GM12874 (cell line): ENCODE measurements around the gene NUDT16.

Experiments
- TF ChIP-seq, protein P1 (sequence below): IDR thresholded peaks from 2 replicates; pipeline ENCODE4 v1.5.1; 2011; ENCODE audit warnings: low read depth, mild to moderate bottlenecking, control low read depth, low read length, moderate library complexity; ENCODE audit not compliant: insufficient read depth

NUDT16 gene

GRCh38 chr3:131403216-131403895 lies 21.8 kb downstream of the NUDT16 start:
- TF ChIP-seq, protein P1, sequence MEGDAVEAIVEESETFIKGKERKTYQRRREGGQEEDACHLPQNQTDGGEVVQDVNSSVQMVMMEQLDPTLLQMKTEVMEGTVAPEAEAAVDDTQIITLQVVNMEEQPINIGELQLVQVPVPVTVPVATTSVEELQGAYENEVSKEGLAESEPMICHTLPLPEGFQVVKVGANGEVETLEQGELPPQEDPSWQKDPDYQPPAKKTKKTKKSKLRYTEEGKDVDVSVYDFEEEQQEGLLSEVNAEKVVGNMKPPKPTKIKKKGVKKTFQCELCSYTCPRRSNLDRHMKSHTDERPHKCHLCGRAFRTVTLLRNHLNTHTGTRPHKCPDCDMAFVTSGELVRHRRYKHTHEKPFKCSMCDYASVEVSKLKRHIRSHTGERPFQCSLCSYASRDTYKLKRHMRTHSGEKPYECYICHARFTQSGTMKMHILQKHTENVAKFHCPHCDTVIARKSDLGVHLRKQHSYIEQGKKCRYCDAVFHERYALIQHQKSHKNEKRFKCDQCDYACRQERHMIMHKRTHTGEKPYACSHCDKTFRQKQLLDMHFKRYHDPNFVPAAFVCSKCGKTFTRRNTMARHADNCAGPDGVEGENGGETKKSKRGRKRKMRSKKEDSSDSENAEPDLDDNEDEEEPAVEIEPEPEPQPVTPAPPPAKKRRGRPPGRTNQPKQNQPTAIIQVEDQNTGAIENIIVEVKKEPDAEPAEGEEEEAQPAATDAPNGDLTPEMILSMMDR: no peak

GRCh38 chr3:131405411-131405810 lies 23.8 kb downstream of the NUDT16 start:
- TF ChIP-seq, protein P1: no peak

DNA sequence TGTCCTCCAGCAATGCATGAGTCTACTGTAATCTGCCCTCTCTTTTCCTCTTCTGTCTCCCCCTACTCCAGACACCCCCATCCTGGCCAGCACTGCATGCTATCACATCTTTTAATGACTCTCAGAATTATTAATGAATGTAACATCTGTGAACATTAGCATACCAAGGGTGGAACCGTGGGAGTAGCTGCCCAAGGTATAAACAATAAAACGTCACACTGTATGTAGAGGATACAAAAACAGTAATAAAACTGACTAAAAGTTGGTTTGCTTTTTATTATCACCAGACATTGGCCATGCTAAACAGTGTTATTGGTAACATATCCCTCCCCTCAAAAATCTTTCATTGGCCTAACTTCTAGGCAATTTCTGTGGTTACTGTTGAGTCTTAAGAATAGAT lies 24.7 kb downstream of the NUDT16 start:
- TF ChIP-seq, protein P1: no peak

DNA sequence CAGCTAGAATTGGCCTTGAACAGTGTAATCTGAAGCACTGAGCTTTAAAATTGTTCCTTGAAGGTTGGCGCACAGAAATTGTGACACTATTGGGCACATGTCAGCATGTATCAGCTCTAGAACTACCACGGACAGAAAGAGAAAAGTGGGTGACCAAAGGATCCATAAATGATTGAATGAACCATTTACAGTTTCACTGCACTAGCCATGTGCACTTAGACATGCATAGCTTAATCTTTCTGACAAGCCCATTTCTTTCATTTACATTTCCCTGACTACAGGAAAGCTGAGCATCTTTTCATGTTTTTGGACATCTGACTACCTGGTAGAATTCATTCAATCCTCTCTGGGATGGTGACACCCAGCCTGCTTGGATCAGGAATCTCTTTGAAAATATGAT lies 36.2 kb downstream of the NUDT16 start:
- TF ChIP-seq, protein P1: no peak

- TF ChIP-seq, protein P1: no peak
Measured at GRCh38 chr3:131421301-131421700, 39.7 kb downstream of the NUDT16 start.

- TF ChIP-seq, protein P1: no peak
Measured at GRCh38 chr3:131421957-131422498, 40.5 kb downstream of the NUDT16 start.

GRCh38 chr3:131427226-131427625 lies 45.7 kb downstream of the NUDT16 start:
- TF ChIP-seq, protein P1: no peak
